Retinal pigment epithelial cell (primary cell): ENCODE data around the gene SHISA9.
A peak's percentile ranks its signal among the peaks of the same experiment; 100 is the strongest.

Source experiments
- DNase-seq: peaks from one replicate; pipeline ENCODE4 v3.0.0-alpha.2; 2010; ENCODE audit warnings: low read depth
- H3K4me3 ChIP-seq: 2 replicates; pipeline ENCODE4 v1.5.1; 2011; ENCODE audit warnings: mild to moderate bottlenecking, low read length, control low read depth, moderate library complexity
- TF ChIP-seq, protein P1 (sequence below): conservative IDR thresholded peaks from 2 replicates; pipeline ENCODE4 v1.5.1; 2011; ENCODE audit warnings: low read depth, low read length, control low read depth, inconsistent platforms

SHISA9 gene

DNA sequence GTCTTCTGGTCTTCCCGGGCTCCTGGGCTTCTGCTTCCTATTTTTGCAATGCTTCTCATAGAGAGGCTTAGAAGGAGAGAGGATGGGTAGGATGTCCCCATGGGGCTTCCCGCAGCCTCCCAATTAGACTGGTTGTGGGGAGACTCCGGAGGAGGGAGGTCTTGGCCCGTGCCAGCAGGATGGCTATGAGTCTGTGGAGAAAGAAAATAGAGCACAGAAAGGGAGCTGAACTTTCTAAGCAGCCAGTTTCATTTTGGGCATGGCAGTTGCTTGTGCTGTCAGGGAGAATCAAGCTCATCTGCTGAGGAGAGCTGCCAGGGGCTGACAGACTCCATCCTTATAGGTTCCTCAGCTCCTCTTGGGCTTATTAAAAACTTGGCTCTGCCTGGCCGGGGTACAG, 204.0 kb downstream of the SHISA9 start:
- DNase-seq = no peak

DNA sequence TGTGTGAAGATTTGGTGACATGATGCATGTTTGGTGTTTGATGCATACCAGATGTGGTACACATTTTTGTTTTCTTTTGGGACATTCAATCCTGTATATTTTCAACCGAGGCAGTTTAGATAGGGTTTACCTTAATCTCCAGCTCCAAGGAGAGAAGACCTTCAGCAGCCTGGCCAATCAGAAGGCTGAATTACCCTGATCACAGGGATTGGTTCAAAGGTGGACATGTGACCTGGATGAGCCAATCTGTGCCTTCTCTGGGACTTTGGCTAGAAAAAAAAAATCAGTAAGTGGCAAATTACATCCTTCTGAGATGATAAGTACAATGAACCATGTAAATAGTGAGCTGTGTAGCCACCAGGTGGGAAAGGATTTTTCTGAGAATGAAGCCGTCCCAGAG, 205.1 kb downstream of the SHISA9 start:
- TF ChIP-seq, protein P1, sequence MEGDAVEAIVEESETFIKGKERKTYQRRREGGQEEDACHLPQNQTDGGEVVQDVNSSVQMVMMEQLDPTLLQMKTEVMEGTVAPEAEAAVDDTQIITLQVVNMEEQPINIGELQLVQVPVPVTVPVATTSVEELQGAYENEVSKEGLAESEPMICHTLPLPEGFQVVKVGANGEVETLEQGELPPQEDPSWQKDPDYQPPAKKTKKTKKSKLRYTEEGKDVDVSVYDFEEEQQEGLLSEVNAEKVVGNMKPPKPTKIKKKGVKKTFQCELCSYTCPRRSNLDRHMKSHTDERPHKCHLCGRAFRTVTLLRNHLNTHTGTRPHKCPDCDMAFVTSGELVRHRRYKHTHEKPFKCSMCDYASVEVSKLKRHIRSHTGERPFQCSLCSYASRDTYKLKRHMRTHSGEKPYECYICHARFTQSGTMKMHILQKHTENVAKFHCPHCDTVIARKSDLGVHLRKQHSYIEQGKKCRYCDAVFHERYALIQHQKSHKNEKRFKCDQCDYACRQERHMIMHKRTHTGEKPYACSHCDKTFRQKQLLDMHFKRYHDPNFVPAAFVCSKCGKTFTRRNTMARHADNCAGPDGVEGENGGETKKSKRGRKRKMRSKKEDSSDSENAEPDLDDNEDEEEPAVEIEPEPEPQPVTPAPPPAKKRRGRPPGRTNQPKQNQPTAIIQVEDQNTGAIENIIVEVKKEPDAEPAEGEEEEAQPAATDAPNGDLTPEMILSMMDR = no peak
- DNase-seq = no peak

More for the DNA sequence above, 204.0 kb downstream of the SHISA9 start:
- TF ChIP-seq, protein P1 = no peak
- no peak overlapping the region for H3K4me3 ChIP-seq

DNA sequence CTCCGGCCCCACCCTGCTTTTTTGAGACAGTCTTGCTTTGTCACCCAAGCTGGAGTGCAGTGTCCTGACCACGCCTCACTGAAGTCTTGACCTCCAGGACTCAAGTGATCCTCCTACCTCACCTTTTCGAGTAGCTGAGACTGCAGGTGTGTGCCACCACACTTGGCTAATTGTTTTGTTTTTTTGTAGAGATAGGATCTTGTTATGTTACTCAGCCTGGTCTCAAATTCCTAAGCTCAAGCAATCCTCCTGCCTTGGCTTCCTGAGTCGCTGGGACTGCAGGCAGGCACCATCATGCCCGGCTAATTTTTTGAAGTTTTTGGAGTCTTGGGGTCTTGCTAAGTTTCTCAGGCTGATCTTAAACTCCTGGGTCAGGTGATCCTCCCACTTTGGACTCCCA, 206.7 kb downstream of the SHISA9 start:
- no peak for DNase-seq
- no peak overlapping the region for H3K4me3 ChIP-seq
- TF ChIP-seq, protein P1 = no peak

More for the DNA sequence above, 205.1 kb downstream of the SHISA9 start:
- H3K4me3 ChIP-seq = no peak overlapping the region

DNA sequence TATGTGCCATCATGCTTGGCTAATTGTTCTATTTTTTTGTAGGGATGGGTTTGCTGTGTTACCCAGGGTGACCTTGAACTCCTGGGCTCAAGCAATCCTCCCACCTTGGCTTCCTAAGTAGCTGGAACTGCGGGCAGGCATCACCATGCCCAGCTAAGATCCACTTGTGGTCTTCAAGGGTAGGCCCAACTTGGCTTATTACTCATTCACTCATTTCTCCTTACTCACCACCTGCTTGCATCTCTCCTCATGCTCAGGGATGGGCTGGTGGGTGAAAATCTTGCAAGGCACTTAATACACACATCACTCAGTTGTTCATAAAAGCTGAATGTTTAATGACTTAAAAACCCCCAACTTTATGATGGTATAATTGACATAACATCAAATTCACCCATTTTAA, 207.8 kb downstream of the SHISA9 start:
- no peak for DNase-seq
- TF ChIP-seq, protein P1 = no peak
- no peak overlapping the region for H3K4me3 ChIP-seq

DNA sequence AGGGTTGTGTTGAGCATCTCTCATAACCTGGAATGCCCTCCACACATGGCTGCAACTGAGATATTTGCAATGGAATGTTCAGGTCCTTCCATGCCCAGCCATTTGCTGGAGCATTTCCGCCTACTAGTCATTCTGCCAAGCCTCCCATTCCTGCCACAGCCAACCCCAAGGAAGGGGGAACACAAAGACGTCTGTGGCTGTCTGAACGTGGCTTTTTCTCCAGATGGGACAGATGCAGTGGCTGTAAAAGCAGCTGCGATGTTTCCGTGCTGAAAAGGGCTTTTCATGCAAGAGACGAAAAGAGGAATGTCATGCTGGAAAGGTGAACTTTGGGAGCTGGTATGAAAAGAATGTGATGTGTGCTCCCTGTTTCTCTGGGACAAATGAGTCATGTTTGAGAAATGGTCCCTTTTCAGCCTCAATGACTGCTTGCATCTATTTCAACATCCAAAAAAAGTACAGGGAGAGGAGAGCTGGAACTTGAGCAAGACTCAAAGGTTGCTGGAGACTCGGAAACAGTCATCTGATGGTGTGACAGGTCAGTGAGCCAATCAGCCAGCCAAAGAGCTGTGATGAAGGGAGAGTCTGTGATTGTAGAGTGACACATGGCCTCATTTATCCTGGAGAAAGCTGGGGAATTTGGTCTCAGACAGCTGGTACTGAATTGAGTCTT, 208.9 kb downstream of the SHISA9 start:
- DNase-seq = peak; percentile 71
- TF ChIP-seq, protein P1 = no peak
- H3K4me3 ChIP-seq = no peak overlapping the region

DNA sequence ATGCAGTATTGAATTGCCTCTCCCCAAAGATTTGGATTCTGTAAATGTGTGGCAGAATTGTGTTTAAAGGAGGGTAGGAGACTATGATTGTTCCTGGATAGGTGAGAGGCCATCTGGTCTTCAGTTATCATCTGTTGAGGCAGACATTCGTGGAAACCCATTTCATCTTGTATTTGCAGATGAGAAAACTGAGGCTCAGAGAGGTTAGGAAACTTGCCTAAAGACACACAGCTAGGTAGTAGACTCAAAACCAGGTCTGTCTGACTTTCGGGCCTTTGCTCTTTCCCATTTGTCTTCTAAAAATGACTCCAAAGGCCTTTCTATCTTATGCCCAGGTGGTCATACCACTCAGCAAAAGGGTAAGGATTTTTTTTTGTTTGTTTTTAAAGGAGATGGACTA, 210.3 kb downstream of the SHISA9 start:
- DNase-seq = no peak
- TF ChIP-seq, protein P1 = no peak
- H3K4me3 ChIP-seq = no peak overlapping the region

DNA sequence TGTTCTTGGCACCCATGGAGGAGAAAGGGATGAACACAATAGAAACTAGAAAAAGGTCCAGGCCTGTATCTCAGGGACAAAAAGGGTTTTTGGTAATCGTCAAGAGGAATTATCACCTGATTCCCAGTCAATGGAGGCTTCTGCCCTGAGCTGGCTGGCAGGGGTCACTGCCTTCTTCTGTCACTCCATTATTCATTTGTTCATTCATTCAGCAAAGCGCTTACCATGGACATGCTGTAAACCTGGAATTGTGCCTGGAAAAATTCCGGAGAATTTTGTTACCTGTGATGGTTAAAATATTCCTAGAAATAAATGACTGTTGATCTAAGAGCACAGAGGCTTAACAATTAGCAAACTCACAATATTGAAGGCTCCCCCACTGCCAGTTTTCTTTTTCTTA, 212.3 kb downstream of the SHISA9 start:
- H3K4me3 ChIP-seq = no peak overlapping the region
- no peak for DNase-seq
- TF ChIP-seq, protein P1 = no peak
